ENCODE data around the gene MTPN. TPM values are rescaled to one million over a fixed set of nuclear protein-coding genes. Genes with fewer than 3 reads are reported as not detected.

The MTPN gene
- total and polyA plus RNA-seq, 8 donors: 33.2 to 99.3 (median 59.4) TPM

DNA sequence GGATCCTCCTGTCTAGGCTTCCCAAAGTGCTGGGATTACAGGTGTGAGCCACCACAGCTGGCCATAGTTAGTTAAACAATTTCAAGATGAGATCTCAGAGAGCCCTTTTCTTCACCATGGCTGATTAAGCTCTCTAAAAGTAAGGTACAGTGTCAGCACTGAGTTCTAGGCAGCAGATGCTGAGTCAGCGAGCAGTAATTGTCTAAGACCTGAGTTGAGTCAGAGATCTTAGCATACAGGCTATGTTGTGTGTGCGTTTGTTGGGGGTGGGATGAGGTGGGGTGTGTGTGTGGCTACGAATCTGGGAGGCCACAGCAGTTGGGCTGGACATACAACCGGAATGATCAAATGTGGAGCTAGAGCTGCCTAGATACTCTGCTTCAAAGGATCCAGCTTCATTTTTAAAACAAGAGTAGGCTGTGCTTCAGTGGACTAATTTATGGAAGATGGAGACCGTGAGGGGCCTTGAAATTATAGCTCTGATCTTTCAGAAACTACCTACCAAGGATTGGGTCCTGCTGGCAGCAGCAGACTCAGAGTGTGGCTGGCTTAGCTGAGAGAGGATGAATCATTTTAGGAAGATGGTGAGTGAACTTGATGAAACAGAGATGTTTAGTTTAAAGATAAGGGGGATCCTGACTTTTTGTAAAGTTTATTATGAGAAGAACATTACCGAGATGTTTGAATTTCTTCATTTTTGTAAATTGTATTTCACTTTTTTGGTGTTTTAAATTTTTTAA, 17.5 kb upstream of the MTPN start:
- no peak for DNase-seq
- Histone ChIP-seq H3K36me3 (no peaks in the 10 kb centered on the region), H3K27ac (no peak overlapping the region), H3K4me3 (no peak overlapping the region), H3K9me3 (no peaks in the 10 kb centered on the region), H3K4me1 (no peaks in the 10 kb centered on the region), H3K27me3 (peaks cover 0 to under 1% (median 0%) of the 10 kb centered on the region in 3 donors)
- intact Hi-C loops (cut with DNase I; ENCODE audit: low total_unique reads): no loop called here
- WGBS, 5 donors: 75 to 83% (median 78%) methylated on average over 6 of the region's 6 CpGs
- TF ChIP-seq EP300 (IDR thresholded peaks at IDR 0.05) (no peak), POLR2A (IDR thresholded peaks at IDR 0.05) (no peak), POLR2AphosphoS5 (IDR thresholded peaks at IDR 0.05) (no peak)
- TF ChIP-seq, protein P1, sequence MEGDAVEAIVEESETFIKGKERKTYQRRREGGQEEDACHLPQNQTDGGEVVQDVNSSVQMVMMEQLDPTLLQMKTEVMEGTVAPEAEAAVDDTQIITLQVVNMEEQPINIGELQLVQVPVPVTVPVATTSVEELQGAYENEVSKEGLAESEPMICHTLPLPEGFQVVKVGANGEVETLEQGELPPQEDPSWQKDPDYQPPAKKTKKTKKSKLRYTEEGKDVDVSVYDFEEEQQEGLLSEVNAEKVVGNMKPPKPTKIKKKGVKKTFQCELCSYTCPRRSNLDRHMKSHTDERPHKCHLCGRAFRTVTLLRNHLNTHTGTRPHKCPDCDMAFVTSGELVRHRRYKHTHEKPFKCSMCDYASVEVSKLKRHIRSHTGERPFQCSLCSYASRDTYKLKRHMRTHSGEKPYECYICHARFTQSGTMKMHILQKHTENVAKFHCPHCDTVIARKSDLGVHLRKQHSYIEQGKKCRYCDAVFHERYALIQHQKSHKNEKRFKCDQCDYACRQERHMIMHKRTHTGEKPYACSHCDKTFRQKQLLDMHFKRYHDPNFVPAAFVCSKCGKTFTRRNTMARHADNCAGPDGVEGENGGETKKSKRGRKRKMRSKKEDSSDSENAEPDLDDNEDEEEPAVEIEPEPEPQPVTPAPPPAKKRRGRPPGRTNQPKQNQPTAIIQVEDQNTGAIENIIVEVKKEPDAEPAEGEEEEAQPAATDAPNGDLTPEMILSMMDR (IDR thresholded peaks at IDR 0.05): no peak

GRCh38 chr7:135993950-135994349, 16.8 kb upstream of the MTPN start:
- no peak for DNase-seq
- no peak for TF ChIP-seq POLR2A (IDR thresholded peaks at IDR 0.05)
- WGBS, 5 donors: 76 to 89% (median 83%) methylated on average over 3 of the region's 3 CpGs
- Histone ChIP-seq H3K27me3 (peaks cover 0 to 3% (median 0%) of the 10 kb centered on the region in 3 donors), H3K27ac (no peak overlapping the region), H3K9me3 (no peaks in the 10 kb centered on the region), H3K4me1 (no peaks in the 10 kb centered on the region), H3K36me3 (no peaks in the 10 kb centered on the region), H3K4me3 (no peak overlapping the region)
- intact Hi-C loops (cut with DNase I; ENCODE audit: low total_unique reads): no loop called here

GRCh38 chr7:135991906-135992305, 14.7 kb upstream of the MTPN start:
- WGBS, 5 donors: 90 to 96% (median 92%) methylated on average over 2 of the region's 2 CpGs
- intact Hi-C loops (cut with DNase I; ENCODE audit: low total_unique reads): no loop called here

GRCh38 chr7:135991322-135991721, 14.2 kb upstream of the MTPN start:
- Histone ChIP-seq H3K4me3 (no peak overlapping the region), H3K27ac (no peak overlapping the region), H3K4me1 (no peaks in the 10 kb centered on the region), H3K36me3 (no peaks in the 10 kb centered on the region), H3K27me3 (peaks cover 0 to 3% (median 0%) of the 10 kb centered on the region in 3 donors), H3K9me3 (no peaks in the 10 kb centered on the region)
- intact Hi-C loops (cut with DNase I; ENCODE audit: low total_unique reads): no loop called here
- 52 to 60% (median 57%) methylated on average over 6 of the region's 6 CpGs for WGBS, 5 donors
- DNase-seq: no peak
- no peak for TF ChIP-seq POLR2A (IDR thresholded peaks at IDR 0.05)
- TF ChIP-seq, protein P1 (IDR thresholded peaks at IDR 0.05): no peak
- no peak for TF ChIP-seq EP300 (IDR thresholded peaks at IDR 0.05)
- TF ChIP-seq POLR2AphosphoS5 (IDR thresholded peaks at IDR 0.05): no peak

More at GRCh38 chr7:135991906-135992305, 14.7 kb upstream of the MTPN start:
- H3K27ac ChIP-seq: no peak overlapping the region
- H3K4me1 ChIP-seq: no peaks in the 10 kb centered on the region
- no peaks in the 10 kb centered on the region for H3K9me3 ChIP-seq
- TF ChIP-seq POLR2AphosphoS5 (IDR thresholded peaks at IDR 0.05) (no peak), EP300 (IDR thresholded peaks at IDR 0.05) (no peak), POLR2A (IDR thresholded peaks at IDR 0.05) (no peak)
- TF ChIP-seq, protein P1 (IDR thresholded peaks at IDR 0.05): no peak
- H3K36me3 ChIP-seq: no peaks in the 10 kb centered on the region
- no peak for DNase-seq
- no peak overlapping the region for H3K4me3 ChIP-seq
- peaks cover 0 to 3% (median 0%) of the 10 kb centered on the region in 3 donors for H3K27me3 ChIP-seq

- H3K4me3 ChIP-seq: no peak overlapping the region
- no peak for TF ChIP-seq POLR2AphosphoS5 (IDR thresholded peaks at IDR 0.05)
- TF ChIP-seq POLR2A (IDR thresholded peaks at IDR 0.05): no peak
- TF ChIP-seq, protein P1 (IDR thresholded peaks at IDR 0.05): no peak
- TF ChIP-seq EP300 (IDR thresholded peaks at IDR 0.05): no peak
- H3K9me3 ChIP-seq: no peaks in the 10 kb centered on the region
- peaks cover 0 to 3% (median 0%) of the 10 kb centered on the region in 3 donors for H3K27me3 ChIP-seq
- H3K36me3 ChIP-seq: no peaks in the 10 kb centered on the region
- WGBS, 5 donors: 14 to 36% (median 17%) methylated on average over 1 of the region's 1 CpG
- no peak for DNase-seq
- intact Hi-C loops (cut with DNase I; ENCODE audit: low total_unique reads): no loop called here
- H3K27ac ChIP-seq: no peak overlapping the region
- no peaks in the 10 kb centered on the region for H3K4me1 ChIP-seq
These were observed 13.1 kb upstream of the MTPN start for GRCh38 chr7:135990258-135990657.
